Measurements from ENCODE around the gene TIAM1.
"Not testable (repeated sequence)": the region's sequence is repeated elsewhere in the genome, so short reads cannot be mapped to it uniquely, and the experiment has no call there.

DNA sequence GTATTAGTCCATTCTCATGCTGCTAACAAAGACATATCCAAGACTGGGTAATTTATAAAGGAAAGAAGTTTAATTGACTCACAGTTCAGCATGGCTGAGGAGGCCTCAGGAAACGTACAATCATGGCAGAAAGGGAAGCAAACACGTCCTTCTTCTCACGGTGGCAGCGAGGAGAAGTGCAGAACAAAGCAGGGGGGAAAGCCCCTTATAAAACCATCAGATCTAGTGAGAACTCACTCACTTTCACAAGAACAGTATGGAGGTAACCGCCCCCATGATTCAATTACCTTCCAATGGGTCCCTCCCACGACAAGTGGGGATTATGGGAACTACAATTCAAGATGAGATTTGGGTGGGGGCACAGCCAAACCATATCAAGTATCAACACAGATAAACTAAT lies 115.3 kb downstream of the TIAM1 start:
- TF ChIP-seq, protein P1, sequence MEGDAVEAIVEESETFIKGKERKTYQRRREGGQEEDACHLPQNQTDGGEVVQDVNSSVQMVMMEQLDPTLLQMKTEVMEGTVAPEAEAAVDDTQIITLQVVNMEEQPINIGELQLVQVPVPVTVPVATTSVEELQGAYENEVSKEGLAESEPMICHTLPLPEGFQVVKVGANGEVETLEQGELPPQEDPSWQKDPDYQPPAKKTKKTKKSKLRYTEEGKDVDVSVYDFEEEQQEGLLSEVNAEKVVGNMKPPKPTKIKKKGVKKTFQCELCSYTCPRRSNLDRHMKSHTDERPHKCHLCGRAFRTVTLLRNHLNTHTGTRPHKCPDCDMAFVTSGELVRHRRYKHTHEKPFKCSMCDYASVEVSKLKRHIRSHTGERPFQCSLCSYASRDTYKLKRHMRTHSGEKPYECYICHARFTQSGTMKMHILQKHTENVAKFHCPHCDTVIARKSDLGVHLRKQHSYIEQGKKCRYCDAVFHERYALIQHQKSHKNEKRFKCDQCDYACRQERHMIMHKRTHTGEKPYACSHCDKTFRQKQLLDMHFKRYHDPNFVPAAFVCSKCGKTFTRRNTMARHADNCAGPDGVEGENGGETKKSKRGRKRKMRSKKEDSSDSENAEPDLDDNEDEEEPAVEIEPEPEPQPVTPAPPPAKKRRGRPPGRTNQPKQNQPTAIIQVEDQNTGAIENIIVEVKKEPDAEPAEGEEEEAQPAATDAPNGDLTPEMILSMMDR (IDR thresholded peaks at IDR 0.05; ENCODE audit: borderline replicate concordance, extremely low read depth, low read length, poor library complexity, severe bottlenecking) = not testable (repeated sequence)
- not testable (repeated sequence) for TF ChIP-seq EZH2 (IDR thresholded peaks at IDR 0.05; ENCODE audit: borderline replicate concordance, low read depth, low read length, severe bottlenecking)

Measured in DND-41 (cell line).